Activated CD4-positive, alpha-beta T cell treated with anti-CD3 and anti-CD28 coated beads for 1 hour (primary cell): ENCODE measurements around the gene MYO5A.
"Not testable (repeated sequence)": the region's sequence is repeated elsewhere in the genome, so short reads cannot be mapped to it uniquely, and the experiment has no call there.

Source experiments
- DNase-seq: peaks from one replicate; pipeline ENCODE4 v3.0.0-alpha.2; 2020

MYO5A gene

GRCh38 chr15:52459701-52460100, 69.0 kb downstream of the MYO5A start:
- not testable (repeated sequence) for DNase-seq

GRCh38 chr15:52459265-52459664, 69.4 kb downstream of the MYO5A start:
- DNase-seq, result not testable (repeated sequence)

GRCh38 chr15:52448011-52448890, 80.4 kb downstream of the MYO5A start:
- no peak for DNase-seq

GRCh38 chr15:52445954-52446353, 82.7 kb downstream of the MYO5A start:
- no peak for DNase-seq

DNA sequence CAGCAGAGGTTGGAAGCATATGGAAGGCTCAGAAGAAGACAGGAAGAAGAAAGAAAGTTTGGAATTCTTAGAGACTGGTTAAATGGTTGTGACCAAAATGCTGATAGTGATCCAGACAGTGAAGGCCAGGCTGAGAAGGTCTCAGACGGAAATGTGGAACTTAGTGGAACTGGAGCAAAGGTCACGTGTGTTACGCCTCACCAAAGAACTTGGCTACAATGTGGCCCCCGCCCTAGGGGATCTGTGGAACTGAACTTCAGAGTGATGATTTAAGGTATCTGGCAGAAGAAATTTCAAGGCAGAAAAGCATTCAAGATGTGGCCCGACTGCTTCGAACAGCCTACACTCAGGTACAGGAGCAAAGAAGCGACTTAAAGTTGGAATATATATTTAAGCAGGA, 83.1 kb downstream of the MYO5A start:
- no peak for DNase-seq

GRCh38 chr15:52443205-52443604, 85.5 kb downstream of the MYO5A start:
- not testable (repeated sequence) for DNase-seq

- no peak for DNase-seq
Measured at GRCh38 chr15:52441841-52442240, 86.8 kb downstream of the MYO5A start.

GRCh38 chr15:52440946-52441345, 87.7 kb downstream of the MYO5A start:
- no peak for DNase-seq

DNA sequence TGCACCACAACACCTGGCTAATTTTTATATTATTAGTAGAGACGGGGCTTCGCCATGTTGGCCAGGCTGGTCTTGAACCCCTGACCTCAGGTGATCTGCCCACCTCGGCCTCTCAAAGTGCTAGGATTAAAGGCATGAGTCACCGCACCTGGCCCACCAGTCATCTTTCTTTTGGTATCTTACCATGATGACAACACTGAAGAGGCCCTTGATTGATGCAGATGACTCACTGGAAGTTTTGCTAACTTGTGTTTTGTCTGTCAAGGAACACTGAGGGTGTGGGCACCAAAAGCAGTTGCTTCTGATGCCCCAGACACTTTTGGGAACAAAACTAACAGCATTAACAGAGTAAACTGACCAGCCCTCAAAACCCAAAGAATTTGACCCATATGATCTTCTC, 88.3 kb downstream of the MYO5A start:
- DNase-seq, result no peak

GRCh38 chr15:52439470-52439869, 89.2 kb downstream of the MYO5A start:
- DNase-seq, result no peak

DNA sequence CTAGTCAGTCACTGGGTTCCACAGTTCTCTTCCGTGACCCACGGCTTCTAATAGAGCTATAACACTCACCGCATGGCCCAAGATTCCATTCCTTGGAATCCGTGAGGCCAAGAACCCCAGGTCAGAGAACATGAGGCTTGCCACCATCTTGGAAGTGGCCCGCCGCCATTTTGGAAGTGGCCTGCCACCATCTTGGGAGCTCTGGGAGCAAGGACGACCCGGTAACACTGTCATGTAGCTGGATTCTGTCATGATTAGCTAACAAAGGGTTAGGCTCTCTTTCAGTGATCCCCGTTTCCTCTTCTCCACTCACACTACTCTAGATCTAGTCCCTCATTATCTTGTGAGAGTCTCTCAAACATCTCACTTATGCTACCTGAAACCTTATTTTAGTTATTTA, 89.6 kb downstream of the MYO5A start:
- not testable (repeated sequence) for DNase-seq

- no peak for DNase-seq
Measured at GRCh38 chr15:52438047-52438446, 90.6 kb downstream of the MYO5A start.

DNA sequence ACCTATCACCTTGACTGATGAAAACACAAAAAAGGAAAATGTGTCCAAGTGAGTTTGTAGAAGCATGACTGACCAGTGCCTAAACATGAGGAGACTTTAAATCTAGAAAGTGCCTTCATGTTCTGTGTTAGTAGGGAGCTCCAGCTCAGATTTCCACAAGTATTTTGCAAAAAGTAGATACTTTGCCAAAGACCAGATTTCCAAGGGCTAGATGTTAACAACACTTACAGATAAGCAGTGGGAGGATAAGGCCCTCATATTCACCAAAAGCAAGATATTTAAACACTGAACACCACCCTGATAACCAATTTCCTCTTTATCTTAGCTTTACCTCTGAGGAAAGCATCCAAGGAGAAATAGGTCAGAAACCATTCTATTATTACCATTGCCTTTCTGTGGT, 91.0 kb downstream of the MYO5A start:
- no peak for DNase-seq

GRCh38 chr15:52436981-52437380, 91.7 kb downstream of the MYO5A start:
- DNase-seq, result no peak

GRCh38 chr15:52434885-52435284, 93.8 kb downstream of the MYO5A start:
- DNase-seq, result no peak

- DNase-seq, result no peak
Measured at GRCh38 chr15:52428297-52428696, 100.4 kb downstream of the MYO5A start.

DNA sequence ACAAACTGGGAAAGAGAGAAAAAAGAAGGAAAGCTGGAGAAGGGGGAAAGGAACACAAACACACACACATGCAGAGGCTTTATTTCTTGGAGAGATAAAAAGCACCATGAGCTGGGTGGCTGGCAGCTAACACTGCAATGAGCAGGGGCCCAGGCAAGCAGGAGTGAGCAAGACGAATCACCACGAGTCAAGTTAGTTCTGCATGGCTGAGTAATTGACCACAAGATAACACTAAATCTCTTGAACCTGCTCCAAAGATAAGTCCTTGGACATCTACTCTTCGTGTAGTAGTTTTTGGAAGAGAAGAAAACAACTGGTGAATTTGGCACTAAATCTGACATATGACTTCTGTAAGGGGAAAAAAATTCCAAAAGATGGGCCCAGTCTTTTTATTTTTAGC, 100.9 kb downstream of the MYO5A start:
- no peak for DNase-seq

- DNase-seq, result no peak
Measured at GRCh38 chr15:52424856-52425431, 103.7 kb downstream of the MYO5A start.

GRCh38 chr15:52423852-52424251, 104.8 kb downstream of the MYO5A start:
- no peak for DNase-seq

DNA sequence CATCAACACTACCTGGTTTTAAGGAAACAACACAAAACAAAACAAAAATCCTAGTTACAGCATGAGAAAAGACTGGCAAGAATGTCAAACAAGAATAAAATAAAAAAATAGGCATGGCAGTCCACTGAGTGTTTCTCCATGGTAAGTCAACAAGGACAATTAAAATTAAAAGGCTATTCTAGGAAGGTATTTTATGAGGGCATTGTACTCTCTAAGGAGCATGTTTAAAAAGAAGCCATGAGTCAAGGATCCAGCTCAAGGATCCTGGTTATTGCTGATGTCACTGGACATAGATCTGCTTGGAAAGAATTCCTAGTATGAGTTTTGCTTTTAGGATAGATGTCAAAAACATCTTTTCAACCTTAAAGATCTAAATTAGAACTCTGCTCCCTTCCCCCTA, 106.7 kb downstream of the MYO5A start:
- DNase-seq, result no peak

DNA sequence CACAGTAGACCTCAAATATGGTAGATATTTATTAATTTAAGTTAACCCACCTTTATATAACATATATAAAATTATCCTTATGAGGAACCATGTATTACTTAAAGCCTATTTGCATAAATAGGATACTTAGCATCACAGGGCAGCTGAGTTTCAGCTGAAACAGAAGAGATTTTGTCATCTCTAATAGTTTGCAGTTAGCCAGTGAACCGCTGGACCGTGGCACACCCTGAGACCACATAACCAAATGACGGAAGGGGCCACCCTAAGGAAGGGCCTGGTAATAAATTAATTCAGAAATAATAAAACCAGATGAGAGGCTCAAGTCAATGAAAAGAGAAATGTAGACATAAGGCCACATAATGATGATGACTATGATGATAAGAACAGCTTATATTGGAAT, 107.7 kb downstream of the MYO5A start:
- DNase-seq, result no peak

- DNase-seq, result no peak
Measured at GRCh38 chr15:52419494-52419893, 109.2 kb downstream of the MYO5A start.

GRCh38 chr15:52417957-52418356, 110.7 kb downstream of the MYO5A start:
- DNase-seq, result no peak

DNA sequence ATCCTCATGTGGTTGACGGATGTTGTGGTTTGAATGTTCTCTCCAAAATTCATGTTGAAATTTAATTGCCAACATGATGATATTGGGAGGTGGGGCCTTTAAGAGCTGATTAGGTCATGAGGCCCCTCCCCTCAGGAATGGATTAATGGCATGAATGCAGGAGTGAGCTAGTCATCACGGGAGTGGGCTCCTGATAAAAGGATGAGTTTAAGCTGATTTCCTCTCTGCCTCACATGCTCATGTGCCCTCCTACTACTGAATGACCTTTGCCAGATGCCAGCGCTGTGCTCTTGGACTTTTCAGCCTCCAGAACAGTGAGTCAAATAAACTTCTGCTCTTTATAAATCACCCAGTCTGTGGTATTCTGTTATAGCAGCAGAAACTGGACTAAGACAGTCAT, 111.2 kb downstream of the MYO5A start:
- no peak for DNase-seq

- not testable (repeated sequence) for DNase-seq
Measured at GRCh38 chr15:52416566-52416965, 112.1 kb downstream of the MYO5A start.
